Measurements from ENCODE around the gene TGFB2. TPM values are rescaled to one million over a fixed set of nuclear protein-coding genes. Genes with fewer than 3 reads are reported as not detected.

TGFB2 gene
- polyA plus RNA-seq, 2 donors: 0.16 to 0.34 TPM

GRCh38 chr1:218352075-218352438, 6.9 kb downstream of the TGFB2 start:
- Histone ChIP-seq H3K36me3 (ENCODE audit: control insufficient read depth in 2 of 2, insufficient read depth in 2 of 2, low read length in 1 of 2) (no peaks in the 10 kb centered on the region), H3K9me3 (ENCODE audit: control insufficient read depth in 2 of 2, insufficient read depth in 1 of 2, low read depth in 1 of 2, low read length in 1 of 2) (no peaks in the 10 kb centered on the region), H3K4me3 (ENCODE audit: low read depth in 1 of 2, low read length in 2 of 2) (no peak overlapping the region), H3K27me3 (ENCODE audit: control insufficient read depth in 1 of 2, insufficient read depth in 2 of 2, low read length in 2 of 2) (no peaks in the 10 kb centered on the region), H3K4me1 (ENCODE audit: control insufficient read depth in 2 of 2, insufficient read depth in 2 of 2, low read length in 1 of 2) (peaks cover 0 to 2% of the 10 kb centered on the region in 2 donors), H3K27ac (ENCODE audit: low read depth in 2 of 2, low read length in 1 of 2) (no peak overlapping the region)
- 88 to 94% methylated on average over 8 of the region's 8 CpGs for WGBS, 2 donors

GRCh38 chr1:218353656-218354055, 8.5 kb downstream of the TGFB2 start:
- Histone ChIP-seq H3K4me1 (ENCODE audit: control insufficient read depth in 2 of 2, insufficient read depth in 2 of 2, low read length in 1 of 2) (no peaks in the 10 kb centered on the region), H3K9me3 (ENCODE audit: control insufficient read depth in 2 of 2, insufficient read depth in 1 of 2, low read depth in 1 of 2, low read length in 1 of 2) (no peaks in the 10 kb centered on the region), H3K4me3 (ENCODE audit: low read depth in 1 of 2, low read length in 2 of 2) (no peak overlapping the region), H3K27me3 (ENCODE audit: control insufficient read depth in 1 of 2, insufficient read depth in 2 of 2, low read length in 2 of 2) (no peaks in the 10 kb centered on the region), H3K27ac (ENCODE audit: low read depth in 2 of 2, low read length in 1 of 2) (no peak overlapping the region), H3K36me3 (ENCODE audit: control insufficient read depth in 2 of 2, insufficient read depth in 2 of 2, low read length in 1 of 2) (no peaks in the 10 kb centered on the region)
- WGBS, 2 donors: 93 to 95% methylated on average over 4 of the region's 4 CpGs

DNA sequence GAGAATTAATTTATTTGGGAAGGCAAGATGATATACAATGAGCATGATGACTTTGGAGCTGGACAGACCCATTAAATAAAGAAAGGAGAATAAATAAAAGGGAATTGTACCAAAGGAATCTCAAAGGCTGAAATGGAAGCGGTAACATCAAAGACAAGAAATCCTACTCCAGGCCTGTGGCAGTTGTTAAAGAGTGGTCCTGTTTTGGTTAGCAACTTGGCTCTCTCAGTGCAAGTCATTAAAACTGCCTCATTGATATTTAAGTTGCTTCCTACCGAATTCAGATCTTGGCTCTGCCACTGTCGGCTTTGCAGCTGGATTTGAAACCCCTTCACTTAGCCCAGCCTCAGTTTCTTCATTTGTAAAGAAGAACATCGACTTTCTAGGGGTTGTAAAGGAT, 10.1 kb downstream of the TGFB2 start:
- Histone ChIP-seq H3K27ac (ENCODE audit: low read depth in 2 of 2, low read length in 1 of 2) (no peak overlapping the region), H3K9me3 (ENCODE audit: control insufficient read depth in 2 of 2, insufficient read depth in 1 of 2, low read depth in 1 of 2, low read length in 1 of 2) (no peaks in the 10 kb centered on the region), H3K4me1 (ENCODE audit: control insufficient read depth in 2 of 2, insufficient read depth in 2 of 2, low read length in 1 of 2) (no peaks in the 10 kb centered on the region), H3K27me3 (ENCODE audit: control insufficient read depth in 1 of 2, insufficient read depth in 2 of 2, low read length in 2 of 2) (no peaks in the 10 kb centered on the region), H3K36me3 (ENCODE audit: control insufficient read depth in 2 of 2, insufficient read depth in 2 of 2, low read length in 1 of 2) (no peaks in the 10 kb centered on the region), H3K4me3 (ENCODE audit: low read depth in 1 of 2, low read length in 2 of 2) (no peak overlapping the region)
- WGBS, 2 donors: 79 to 81% methylated on average over 4 of the region's 4 CpGs

GRCh38 chr1:218357211-218357892, 12.2 kb downstream of the TGFB2 start:
- Histone ChIP-seq H3K4me1 (ENCODE audit: control insufficient read depth in 2 of 2, insufficient read depth in 2 of 2, low read length in 1 of 2) (no peaks in the 10 kb centered on the region), H3K9me3 (ENCODE audit: control insufficient read depth in 2 of 2, insufficient read depth in 1 of 2, low read depth in 1 of 2, low read length in 1 of 2) (no peaks in the 10 kb centered on the region), H3K27ac (ENCODE audit: low read depth in 2 of 2, low read length in 1 of 2) (no peak overlapping the region), H3K36me3 (ENCODE audit: control insufficient read depth in 2 of 2, insufficient read depth in 2 of 2, low read length in 1 of 2) (no peaks in the 10 kb centered on the region), H3K27me3 (ENCODE audit: control insufficient read depth in 1 of 2, insufficient read depth in 2 of 2, low read length in 2 of 2) (no peaks in the 10 kb centered on the region), H3K4me3 (ENCODE audit: low read depth in 1 of 2, low read length in 2 of 2) (no peak overlapping the region)
- whole genome bisulfite sequencing, 2 donors: 84 to 89% methylated on average over 10 of the region's 10 CpGs

DNA sequence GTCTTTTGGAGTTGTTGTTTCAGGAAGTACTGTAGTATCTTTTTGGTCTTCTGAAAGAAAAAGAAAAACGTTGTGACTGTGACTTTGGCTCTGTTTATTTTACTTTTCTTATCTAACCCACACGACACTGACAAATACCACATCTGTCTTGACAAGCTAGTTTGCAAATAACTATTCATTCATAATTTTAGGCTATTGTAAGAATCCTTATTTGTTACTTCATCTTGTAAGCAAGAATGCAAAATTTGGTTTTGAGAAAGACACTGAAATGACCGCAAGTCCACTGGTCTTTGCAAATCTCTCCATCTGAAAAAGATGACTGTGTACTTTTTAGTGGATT, 12.7 kb downstream of the TGFB2 start:
- Histone ChIP-seq H3K4me3 (ENCODE audit: low read depth in 1 of 2, low read length in 2 of 2) (no peak overlapping the region), H3K9me3 (ENCODE audit: control insufficient read depth in 2 of 2, insufficient read depth in 1 of 2, low read depth in 1 of 2, low read length in 1 of 2) (no peaks in the 10 kb centered on the region), H3K4me1 (ENCODE audit: control insufficient read depth in 2 of 2, insufficient read depth in 2 of 2, low read length in 1 of 2) (no peaks in the 10 kb centered on the region), H3K36me3 (ENCODE audit: control insufficient read depth in 2 of 2, insufficient read depth in 2 of 2, low read length in 1 of 2) (no peaks in the 10 kb centered on the region), H3K27me3 (ENCODE audit: control insufficient read depth in 1 of 2, insufficient read depth in 2 of 2, low read length in 2 of 2) (no peaks in the 10 kb centered on the region), H3K27ac (ENCODE audit: low read depth in 2 of 2, low read length in 1 of 2) (no peak overlapping the region)
- 58 to 63% methylated on average over 3 of the region's 3 CpGs for WGBS, 2 donors

- 69 to 75% methylated on average over 7 of the region's 7 CpGs for WGBS, 2 donors
- Histone ChIP-seq H3K27me3 (ENCODE audit: control insufficient read depth in 1 of 2, insufficient read depth in 2 of 2, low read length in 2 of 2) (no peaks in the 10 kb centered on the region), H3K4me1 (ENCODE audit: control insufficient read depth in 2 of 2, insufficient read depth in 2 of 2, low read length in 1 of 2) (no peaks in the 10 kb centered on the region), H3K36me3 (ENCODE audit: control insufficient read depth in 2 of 2, insufficient read depth in 2 of 2, low read length in 1 of 2) (no peaks in the 10 kb centered on the region), H3K9me3 (ENCODE audit: control insufficient read depth in 2 of 2, insufficient read depth in 1 of 2, low read depth in 1 of 2, low read length in 1 of 2) (no peaks in the 10 kb centered on the region), H3K27ac (ENCODE audit: low read depth in 2 of 2, low read length in 1 of 2) (no peak overlapping the region), H3K4me3 (ENCODE audit: low read depth in 1 of 2, low read length in 2 of 2) (no peak overlapping the region)
Measured at GRCh38 chr1:218361298-218362065, 16.3 kb downstream of the TGFB2 start.

DNA sequence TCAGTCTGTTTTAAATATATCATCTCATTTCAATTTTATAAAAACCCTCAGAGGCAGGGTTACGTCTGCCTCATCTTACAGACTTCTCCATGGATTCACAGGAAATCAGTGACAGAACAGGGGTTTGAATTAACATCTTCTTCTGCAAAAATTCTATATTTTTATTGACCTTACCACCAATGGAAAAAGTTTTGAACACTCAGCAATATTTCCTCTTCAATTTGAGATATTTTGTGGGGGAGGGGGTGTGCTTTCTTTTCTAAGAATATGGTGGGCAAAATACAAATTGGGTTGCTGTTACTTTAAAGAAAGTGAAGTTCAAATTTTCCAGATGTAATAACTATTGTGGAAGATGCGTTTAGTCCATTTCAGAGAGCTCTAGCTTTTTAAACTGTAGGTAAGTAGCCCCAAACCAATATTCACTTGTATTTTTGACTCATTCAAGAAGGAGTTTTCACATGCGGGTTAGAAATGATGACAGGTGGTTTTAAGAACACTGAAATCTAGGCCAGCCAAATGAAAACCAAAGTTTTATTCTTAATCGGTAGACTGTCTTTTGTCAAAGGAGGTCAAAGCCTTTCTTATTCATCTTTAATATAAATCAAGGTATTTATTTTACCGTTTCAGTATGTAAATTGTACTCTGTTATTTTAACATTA, 17.4 kb downstream of the TGFB2 start:
- Histone ChIP-seq H3K36me3 (ENCODE audit: control insufficient read depth in 2 of 2, insufficient read depth in 2 of 2, low read length in 1 of 2) (no peaks in the 10 kb centered on the region), H3K27me3 (ENCODE audit: control insufficient read depth in 1 of 2, insufficient read depth in 2 of 2, low read length in 2 of 2) (no peaks in the 10 kb centered on the region), H3K9me3 (ENCODE audit: control insufficient read depth in 2 of 2, insufficient read depth in 1 of 2, low read depth in 1 of 2, low read length in 1 of 2) (no peaks in the 10 kb centered on the region), H3K27ac (ENCODE audit: low read depth in 2 of 2, low read length in 1 of 2) (no peak overlapping the region), H3K4me3 (ENCODE audit: low read depth in 1 of 2, low read length in 2 of 2) (no peak overlapping the region), H3K4me1 (ENCODE audit: control insufficient read depth in 2 of 2, insufficient read depth in 2 of 2, low read length in 1 of 2) (no peaks in the 10 kb centered on the region)
- WGBS, 2 donors: 74 to 84% methylated on average over 5 of the region's 5 CpGs

DNA sequence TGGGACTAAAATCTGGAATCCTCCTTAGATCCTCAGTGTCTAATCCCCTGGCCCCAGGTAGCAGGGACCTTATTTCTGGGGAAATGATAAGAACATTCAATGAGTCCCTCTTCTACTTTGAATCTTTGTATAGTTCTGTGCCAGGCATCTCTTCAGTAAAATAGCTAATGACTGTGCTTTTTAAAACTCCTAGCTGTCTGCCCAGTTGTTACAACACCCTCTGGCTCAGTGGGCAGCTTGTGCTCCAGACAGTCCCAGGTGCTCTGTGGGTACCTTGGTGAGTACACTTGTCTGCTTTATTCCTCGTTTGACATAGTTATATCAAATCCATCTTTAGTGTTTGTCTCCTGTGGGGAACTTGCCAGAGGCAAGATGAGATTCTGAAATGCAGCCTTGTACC, 18.0 kb downstream of the TGFB2 start:
- Histone ChIP-seq H3K9me3 (ENCODE audit: control insufficient read depth in 2 of 2, insufficient read depth in 1 of 2, low read depth in 1 of 2, low read length in 1 of 2) (no peaks in the 10 kb centered on the region), H3K36me3 (ENCODE audit: control insufficient read depth in 2 of 2, insufficient read depth in 2 of 2, low read length in 1 of 2) (no peaks in the 10 kb centered on the region), H3K4me1 (ENCODE audit: control insufficient read depth in 2 of 2, insufficient read depth in 2 of 2, low read length in 1 of 2) (no peaks in the 10 kb centered on the region), H3K27me3 (ENCODE audit: control insufficient read depth in 1 of 2, insufficient read depth in 2 of 2, low read length in 2 of 2) (no peaks in the 10 kb centered on the region), H3K27ac (ENCODE audit: low read depth in 2 of 2, low read length in 1 of 2) (no peak overlapping the region), H3K4me3 (ENCODE audit: low read depth in 1 of 2, low read length in 2 of 2) (no peak overlapping the region)
- 50 to 68% methylated on average over 1 of the region's 1 CpG for WGBS, 2 donors

DNA sequence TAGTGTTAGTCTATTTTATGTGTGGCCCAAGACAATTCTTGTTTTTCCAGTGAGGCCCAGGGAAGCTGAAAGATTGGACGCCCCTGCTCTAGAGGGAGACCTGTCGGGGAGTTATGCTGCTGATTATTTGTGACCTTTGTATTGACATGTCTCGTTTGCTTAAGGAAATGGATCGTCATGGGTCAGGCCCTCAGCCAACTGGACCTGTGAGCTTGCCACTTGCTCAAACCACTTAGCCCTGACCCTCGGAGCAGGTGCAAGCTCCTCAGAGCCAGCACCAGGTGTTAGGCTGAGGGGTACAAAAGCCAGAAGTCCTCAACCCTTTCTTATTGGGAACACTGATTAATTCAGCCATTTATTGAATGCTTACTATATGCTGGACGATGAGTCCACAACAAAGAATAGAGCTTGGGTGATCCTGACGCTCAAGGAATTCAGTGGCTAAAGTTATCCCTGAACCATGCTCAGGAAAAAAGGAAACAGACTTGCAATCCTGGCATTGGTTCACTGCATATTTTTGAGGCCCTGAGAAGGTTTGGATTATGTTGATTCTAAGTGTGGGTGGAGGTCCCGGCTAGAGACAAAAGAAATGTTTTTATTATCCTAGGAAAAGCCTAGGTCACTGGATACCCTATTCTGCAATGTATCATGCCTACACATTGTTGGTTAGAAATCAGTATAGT, 19.0 kb downstream of the TGFB2 start:
- WGBS, 2 donors: 64 to 71% methylated on average over 8 of the region's 8 CpGs

More for the DNA sequence above, 19.0 kb downstream of the TGFB2 start:
- no peaks in the 10 kb centered on the region for H3K9me3 ChIP-seq (ENCODE audit: control insufficient read depth in 2 of 2, insufficient read depth in 1 of 2, low read depth in 1 of 2, low read length in 1 of 2)
- no peaks in the 10 kb centered on the region for H3K36me3 ChIP-seq (ENCODE audit: control insufficient read depth in 2 of 2, insufficient read depth in 2 of 2, low read length in 1 of 2)
- no peaks in the 10 kb centered on the region for H3K27me3 ChIP-seq (ENCODE audit: control insufficient read depth in 1 of 2, insufficient read depth in 2 of 2, low read length in 2 of 2)
- H3K4me3 ChIP-seq (ENCODE audit: low read depth in 1 of 2, low read length in 2 of 2): no peak overlapping the region
- H3K4me1 ChIP-seq (ENCODE audit: control insufficient read depth in 2 of 2, insufficient read depth in 2 of 2, low read length in 1 of 2): no peaks in the 10 kb centered on the region
- H3K27ac ChIP-seq (ENCODE audit: low read depth in 2 of 2, low read length in 1 of 2): no peak overlapping the region
